GM18511 (cell line): ENCODE measurements around the gene GPT2.
"Not testable (repeated sequence)": the region's sequence is repeated elsewhere in the genome, so short reads cannot be mapped to it uniquely, and the experiment has no call there.

ENCODE experiments used
- ATAC-seq: cut with Tn5 transposase; IDR thresholded peaks from one replicate; pipeline ENCODE4 v1.9.1; 2021; ENCODE audit warnings: mild to moderate bottlenecking, moderate library complexity; ENCODE audit not compliant: unreplicated experiment

GPT2 gene

DNA sequence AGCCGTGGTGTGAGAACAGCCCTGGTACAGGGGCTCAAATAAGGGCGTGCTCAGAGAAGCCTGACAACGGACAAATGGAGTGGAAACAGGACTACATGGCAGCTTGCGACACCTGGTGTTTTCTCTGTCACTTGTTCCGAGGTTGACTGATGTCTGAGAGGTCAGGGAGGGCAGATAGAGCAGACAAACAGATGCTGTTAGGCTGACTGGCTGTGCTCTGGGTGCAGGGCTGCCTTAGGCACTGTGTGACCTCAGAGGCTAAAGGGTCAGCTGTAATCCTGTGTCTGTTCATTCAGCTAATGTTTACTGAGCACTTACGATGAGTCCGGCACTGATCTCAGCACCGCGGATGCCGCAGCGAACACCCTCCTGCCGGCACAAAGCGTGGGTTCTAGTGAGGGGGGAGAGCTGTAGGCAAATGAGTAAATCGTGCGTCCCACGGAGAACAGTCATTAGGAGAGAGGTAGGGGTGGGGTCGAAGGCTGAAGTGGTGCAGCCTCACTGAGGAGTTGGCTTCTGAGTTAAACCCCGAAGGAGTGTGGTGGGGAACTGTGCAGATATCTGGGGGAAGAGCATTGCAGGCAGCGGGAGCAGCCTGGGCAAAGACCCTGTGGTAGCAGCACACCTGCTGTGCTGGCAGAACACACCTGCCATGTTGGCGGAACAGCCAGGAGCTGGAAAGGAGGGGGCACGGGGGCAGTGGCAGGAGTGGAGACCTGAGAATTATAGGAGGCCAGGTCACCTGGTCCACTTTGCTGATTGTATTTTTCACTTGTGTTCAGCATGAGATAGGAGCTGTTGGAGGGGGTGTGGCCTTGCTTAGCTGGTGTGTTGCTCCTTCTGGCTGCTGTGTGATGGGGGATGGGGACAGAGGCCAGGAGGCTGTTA lies 35.0 kb downstream of the GPT2 start:
- ATAC-seq, result peak; percentile 95

DNA sequence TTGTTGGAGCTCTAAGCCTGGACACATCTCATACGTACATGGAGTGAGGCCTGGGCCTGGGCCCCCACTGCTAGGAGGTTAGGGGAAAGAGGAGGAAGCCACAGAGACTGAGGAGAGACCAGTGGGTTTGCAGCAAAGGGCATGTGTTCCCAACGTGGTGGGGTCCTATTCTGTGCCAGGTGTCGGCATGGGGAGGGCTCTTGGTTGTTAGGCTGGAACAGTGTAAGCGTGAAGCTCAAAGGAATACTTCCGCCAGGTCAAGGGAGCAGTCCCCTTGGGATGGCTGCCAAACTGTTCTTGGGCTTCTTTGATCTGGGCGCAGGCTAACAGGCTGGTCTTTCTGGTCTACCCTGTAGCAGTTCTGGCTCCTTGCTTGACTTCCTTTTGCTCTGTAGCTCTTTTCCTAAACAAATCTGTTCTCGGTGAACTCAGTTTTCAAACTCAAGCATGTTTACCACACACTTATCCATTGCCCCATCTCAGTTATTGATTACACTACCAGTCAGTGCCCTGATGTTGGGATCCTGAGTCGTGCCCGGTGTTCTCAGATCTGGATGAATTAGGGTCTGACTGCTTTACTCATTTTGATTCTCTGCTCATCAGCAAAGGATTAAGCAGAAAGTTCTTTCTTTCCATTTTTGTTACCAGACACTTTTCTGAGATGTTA lies 36.4 kb downstream of the GPT2 start:
- no peak for ATAC-seq

GRCh38 chr16:46922239-46922638 lies 38.1 kb downstream of the GPT2 start:
- no peak for ATAC-seq

GRCh38 chr16:46923513-46924295 lies 39.5 kb downstream of the GPT2 start:
- no peak for ATAC-seq

GRCh38 chr16:46924402-46924801 lies 40.2 kb downstream of the GPT2 start:
- ATAC-seq, result no peak

GRCh38 chr16:46926470-46927225 lies 42.5 kb downstream of the GPT2 start:
- no peak for ATAC-seq

DNA sequence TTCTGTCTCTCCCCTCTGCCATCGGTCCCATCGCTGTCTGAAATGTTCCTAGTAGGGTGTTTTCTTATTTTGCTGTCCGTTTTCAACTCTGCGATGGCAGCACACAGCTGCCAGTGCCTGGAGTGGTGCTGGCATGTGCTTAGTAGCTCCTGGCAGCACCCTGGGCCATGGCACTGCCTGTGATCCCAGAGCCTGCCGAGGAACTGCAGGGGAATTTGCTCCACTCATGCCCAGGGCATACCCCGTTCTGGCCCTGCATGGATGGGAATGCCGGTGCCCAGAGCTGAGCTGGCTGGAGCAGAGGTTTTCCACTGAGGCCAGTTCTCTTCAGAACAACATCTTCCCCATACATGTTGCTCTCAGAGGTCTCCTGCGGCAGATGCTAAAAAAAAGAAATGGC lies 43.1 kb downstream of the GPT2 start:
- no peak for ATAC-seq

DNA sequence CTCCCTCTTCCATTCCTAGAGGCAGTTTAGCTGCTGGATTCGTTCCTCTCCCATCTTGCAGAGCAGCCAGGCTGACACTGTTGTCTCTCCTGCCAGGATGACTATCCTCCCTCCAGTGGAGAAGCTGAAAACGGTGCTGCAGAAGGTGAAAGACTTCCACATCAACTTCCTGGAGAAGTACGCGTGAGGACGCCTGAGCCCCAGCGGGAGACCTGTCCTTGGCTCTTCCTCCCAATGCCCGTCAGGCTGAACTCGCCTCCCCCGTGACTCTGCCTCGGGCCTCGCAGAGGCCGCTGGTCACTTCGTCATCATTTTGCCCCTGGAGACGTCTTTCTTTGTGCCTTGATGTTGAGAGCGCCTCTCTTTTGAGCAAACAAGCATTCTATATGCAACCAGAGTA lies 44.6 kb downstream of the GPT2 start:
- no peak for ATAC-seq

DNA sequence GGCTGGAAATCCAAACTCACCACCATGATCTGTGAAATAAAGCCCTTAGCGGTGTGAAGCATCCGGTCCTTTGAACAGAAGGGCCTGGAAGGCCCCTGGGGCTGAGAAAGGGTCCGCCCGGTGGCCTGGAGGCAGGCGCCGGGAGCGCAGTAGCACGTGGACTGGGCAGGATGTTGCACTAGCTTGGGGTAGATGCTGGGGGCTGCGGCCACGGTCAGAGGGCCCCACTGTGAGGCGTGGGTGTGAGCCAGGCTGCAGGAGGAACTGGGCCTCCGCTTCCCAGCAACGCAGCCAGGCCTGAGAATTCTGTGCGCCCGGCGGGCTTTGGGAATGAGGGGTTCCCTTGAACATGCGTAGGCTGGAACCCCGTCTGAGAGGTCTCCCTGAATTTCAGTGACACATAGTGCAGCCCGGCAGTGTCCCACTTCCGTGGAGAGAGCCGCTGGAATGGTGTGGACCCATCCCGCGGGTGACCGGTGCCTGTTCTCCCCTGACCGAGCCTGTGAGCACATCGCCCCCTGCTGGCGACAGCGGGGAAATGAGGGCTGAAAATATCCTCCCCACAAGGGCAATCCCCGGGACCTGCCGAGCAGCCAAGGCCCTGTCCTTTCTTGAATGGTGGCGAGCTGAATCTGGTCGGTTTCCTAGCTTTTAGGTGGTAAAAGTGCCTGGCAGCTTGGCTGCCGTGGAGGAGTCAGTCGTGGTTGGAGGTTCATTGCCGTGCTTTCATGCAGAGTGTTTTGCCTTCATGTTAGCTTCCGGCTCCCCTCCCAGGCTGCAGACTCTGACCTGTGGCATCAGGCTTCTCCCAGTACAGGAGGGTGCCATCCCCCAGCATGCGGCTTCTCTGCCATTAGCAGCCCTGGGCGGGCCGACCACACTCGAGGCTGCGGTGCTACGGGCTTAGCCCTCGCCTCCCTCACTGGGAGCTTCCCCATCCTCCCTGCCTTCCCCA lies 45.5 kb downstream of the GPT2 start:
- peak; percentile 85 for ATAC-seq

DNA sequence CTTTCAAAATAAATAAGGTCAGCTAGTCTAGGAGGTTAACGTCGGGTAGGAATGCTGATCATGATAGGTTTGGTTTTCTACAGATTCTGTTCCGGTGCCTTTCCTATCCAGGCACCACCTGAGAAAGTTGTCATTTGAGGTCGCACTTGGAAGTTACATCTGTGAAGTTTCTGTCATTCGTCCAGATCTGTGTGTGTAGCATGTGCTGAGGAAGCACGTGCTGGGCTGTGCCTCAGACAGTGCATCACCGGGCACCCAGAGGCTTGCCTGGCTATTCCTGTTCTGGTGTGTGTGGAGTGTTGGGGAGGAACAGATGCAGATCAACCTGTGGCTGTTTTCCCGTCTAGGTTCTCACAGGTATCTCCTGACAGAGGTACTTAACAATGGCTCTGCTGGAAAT lies 46.7 kb downstream of the GPT2 start:
- no peak for ATAC-seq

GRCh38 chr16:46932802-46933201 lies 48.6 kb downstream of the GPT2 start:
- peak; percentile 66 for ATAC-seq

GRCh38 chr16:46937536-46937935 lies 53.4 kb downstream of the GPT2 start:
- ATAC-seq, result no peak

DNA sequence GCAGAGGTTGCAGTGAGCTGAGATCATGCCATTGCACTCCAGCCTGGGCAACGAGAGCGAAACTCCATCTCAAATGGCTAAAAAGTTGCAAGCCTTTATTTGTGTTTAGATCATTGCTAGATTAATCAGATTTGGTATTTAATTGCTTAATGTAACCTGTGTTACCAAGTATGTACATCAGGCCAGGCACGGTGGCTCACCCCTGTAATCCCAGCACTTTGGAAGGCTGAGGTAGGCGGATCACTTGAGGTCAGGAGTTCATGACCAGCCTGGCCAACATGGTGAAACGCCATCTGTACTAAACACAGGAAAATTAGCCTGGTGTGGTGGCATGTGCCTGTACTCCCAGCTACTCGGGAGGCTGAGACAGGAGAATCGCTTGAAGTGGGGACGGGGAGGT lies 60.6 kb downstream of the GPT2 start:
- not testable (repeated sequence) for ATAC-seq

DNA sequence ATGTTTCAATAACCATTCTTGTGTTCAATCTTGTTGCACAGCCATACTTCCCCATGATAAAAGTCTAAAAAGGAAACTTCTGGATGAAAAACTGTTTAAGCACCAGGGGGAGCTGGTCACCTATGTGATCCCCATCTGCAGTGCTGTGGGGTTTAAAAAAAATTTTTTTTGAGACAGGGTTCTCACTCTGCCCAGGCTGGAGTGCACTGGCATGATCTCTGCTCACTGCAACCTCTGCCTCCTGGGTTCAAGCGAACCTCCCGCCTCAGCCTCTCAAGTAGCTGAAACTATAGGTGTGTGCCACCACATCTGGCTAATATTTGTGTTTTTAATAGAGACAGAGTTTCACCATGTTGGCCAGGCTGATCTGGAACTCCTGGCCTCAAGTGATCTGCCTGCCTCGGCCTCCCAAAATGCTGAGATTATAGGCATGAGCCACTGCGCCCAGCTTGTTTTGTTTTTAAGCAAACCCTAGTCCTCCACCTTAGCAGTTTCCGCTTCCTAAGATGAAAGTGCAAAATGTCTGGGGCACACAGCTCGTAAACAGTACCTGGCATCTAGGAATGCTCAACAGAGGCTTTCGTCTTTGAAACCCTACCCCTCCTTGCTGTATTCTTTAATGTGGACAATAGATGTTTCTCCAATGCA lies 63.9 kb downstream of the GPT2 start:
- peak; percentile 81 for ATAC-seq

DNA sequence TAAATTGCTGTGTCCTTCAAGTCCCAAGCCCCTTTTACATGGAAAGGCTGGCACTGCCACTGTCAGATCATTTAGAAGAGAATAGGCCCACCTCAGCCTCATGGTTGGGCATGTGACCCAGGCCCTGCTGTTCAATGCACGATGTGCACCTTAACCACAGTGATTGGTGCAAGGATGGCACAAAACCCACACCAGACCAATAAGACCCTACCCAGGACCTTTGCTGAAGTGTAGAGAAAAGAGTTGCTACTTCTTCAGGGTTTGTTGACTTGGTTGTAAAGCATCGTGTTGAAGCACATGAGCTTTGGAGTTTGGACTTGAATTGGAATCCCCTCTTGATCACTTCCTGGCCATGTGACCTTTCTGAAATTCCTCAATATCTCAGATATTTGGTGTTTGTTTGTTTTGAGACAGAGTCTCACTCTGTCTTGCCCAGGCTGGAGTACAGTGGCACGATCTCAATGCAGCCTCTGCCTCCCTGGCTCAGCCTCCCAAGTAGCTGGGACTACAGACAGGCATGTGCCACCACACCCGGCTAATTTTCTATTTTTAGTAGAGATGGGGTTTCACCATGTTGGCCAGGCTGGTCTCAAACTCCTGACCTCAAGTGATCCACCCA lies 64.5 kb downstream of the GPT2 start:
- ATAC-seq, result no peak

- ATAC-seq, result no peak
These were observed 65.2 kb downstream of the GPT2 start for GRCh38 chr16:46949241-46949892.

GRCh38 chr16:46950009-46950408 lies 65.8 kb downstream of the GPT2 start:
- no peak for ATAC-seq

- ATAC-seq, result no peak
These were observed 70.4 kb downstream of the GPT2 start for GRCh38 chr16:46954562-46954961.
